Activated CD4-positive, alpha-beta T cell treated with anti-CD3 and anti-CD28 coated beads, Interleukin-2, amount 10 ng/mL, durations not matched to agents 24 days and 14 days (primary cell): ENCODE data around the gene EPHA10. TPM values are rescaled to one million over a fixed set of nuclear protein-coding genes. Genes with fewer than 3 reads are reported as not detected.

Source experiments
- DNase-seq: peaks from one replicate; pipeline ENCODE4 v3.0.0; 2022
- H3K27ac Mint-ChIP-seq: one replicate; pipeline ENCODE4 v1.8.0; 2022; ENCODE audit warnings: mild to moderate bottlenecking, mixed read lengths
- H3K27me3 Mint-ChIP-seq: one replicate; pipeline ENCODE4 v1.8.0; 2022; ENCODE audit warnings: mixed read lengths
- H3K36me3 Mint-ChIP-seq: one replicate; pipeline ENCODE4 v1.8.0; 2022; ENCODE audit warnings: low read depth, mild to moderate bottlenecking, mixed read lengths
- H3K4me1 Mint-ChIP-seq: one replicate; pipeline ENCODE4 v1.8.0; 2021; ENCODE audit warnings: mixed read lengths
- H3K4me3 Mint-ChIP-seq: one replicate; pipeline ENCODE4 v1.8.0; 2022; ENCODE audit warnings: mild to moderate bottlenecking, moderate library complexity, mixed read lengths
- H3K9me3 Mint-ChIP-seq: one replicate; pipeline ENCODE4 v1.8.0; 2021; ENCODE audit warnings: mixed read lengths
- intact Hi-C: fragments of 100-400 bp; cut with micrococcal nuclease; formaldehyde crosslinking; loops from one replicate; pipeline ENCODE4 v1.15.1; 2023
- total RNA-seq: library from RNA; stranded (reverse); gene quantifications from 2 replicates; pipeline ENCODE4 v1.2.3, GENCODE V29; 2022

EPHA10 gene
- total RNA-seq, 1 donor from 2014 or later = 0.21 TPM

DNA sequence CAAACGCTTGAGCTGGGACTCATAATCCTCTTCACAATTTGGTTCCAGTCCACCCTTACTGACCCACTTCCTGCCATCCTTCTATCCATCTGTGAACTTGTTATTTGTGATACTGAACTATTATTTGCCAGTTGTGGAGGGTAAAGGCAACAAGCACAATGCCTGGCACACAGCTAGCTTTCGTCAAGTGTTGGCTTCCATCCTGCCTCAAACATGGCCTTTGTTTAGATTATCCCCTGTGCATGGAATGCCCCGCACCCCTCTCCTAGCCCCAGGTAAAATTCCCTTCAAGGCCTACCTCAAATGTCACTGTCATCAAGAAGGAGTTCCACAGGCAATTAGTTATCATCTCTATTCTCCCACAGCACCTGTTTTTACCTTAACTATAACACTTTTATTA lies 84.0 kb downstream of the EPHA10 start:
- H3K27ac Mint-ChIP-seq = no peak overlapping the region
- peaks cover 10% of the 10 kb centered on the region for H3K27me3 Mint-ChIP-seq
- peaks cover 12% of the 10 kb centered on the region for H3K4me1 Mint-ChIP-seq
- H3K4me3 Mint-ChIP-seq = no peak overlapping the region
- DNase-seq = no peak
- peaks cover 28% of the 10 kb centered on the region for H3K36me3 Mint-ChIP-seq
- intact Hi-C loops = no loop called here
- no peaks in the 10 kb centered on the region for H3K9me3 Mint-ChIP-seq

DNA sequence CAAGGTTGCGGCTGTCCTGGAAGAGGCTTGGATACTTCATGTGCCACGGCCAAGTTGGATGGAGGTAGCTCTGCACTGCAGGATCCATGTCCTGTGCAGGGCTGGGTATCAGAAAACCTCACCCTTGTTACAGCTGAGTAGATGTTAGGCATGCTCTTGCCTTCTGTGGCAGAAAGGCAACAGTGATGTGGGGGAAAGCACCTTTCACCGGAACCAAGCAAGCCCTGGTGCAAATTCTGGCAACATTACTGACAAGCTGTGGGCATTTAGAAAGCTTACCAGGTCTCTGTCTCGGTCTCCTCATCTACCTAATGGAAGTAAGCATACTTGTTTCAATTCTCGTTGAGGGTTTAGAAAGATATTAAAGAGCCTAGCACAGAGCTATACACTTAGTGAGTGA lies 87.1 kb downstream of the EPHA10 start:
- Mint-ChIP-seq H3K36me3 (peaks cover 9% of the 10 kb centered on the region), H3K9me3 (no peaks in the 10 kb centered on the region), H3K27ac (no peak overlapping the region), H3K4me1 (peaks cover 23% of the 10 kb centered on the region), H3K27me3 (peaks cover 23% of the 10 kb centered on the region), H3K4me3 (no peak overlapping the region)
- intact Hi-C loops = no loop called here
- DNase-seq = no peak

DNA sequence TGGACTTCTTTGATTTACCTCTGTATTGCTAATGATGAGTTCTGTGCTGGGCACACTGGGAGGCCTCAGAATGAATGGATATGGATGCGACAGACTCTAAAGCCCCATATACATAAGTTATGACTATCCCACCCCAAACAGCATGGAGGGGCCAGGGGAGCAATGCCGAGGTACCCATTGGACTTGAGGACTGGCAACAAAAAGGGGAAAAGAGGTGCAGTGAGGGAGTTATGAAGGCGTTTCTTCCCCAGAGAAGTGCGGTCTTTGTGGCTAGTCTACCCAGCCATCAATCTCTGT lies 87.8 kb downstream of the EPHA10 start:
- no peak for DNase-seq
- H3K27ac Mint-ChIP-seq = no peak overlapping the region
- intact Hi-C loops = no loop called here
- no peak overlapping the region for H3K4me3 Mint-ChIP-seq
- no peaks in the 10 kb centered on the region for H3K9me3 Mint-ChIP-seq
- peaks cover 21% of the 10 kb centered on the region for H3K4me1 Mint-ChIP-seq
- peaks cover 3% of the 10 kb centered on the region for H3K36me3 Mint-ChIP-seq
- peaks cover 30% of the 10 kb centered on the region for H3K27me3 Mint-ChIP-seq

DNA sequence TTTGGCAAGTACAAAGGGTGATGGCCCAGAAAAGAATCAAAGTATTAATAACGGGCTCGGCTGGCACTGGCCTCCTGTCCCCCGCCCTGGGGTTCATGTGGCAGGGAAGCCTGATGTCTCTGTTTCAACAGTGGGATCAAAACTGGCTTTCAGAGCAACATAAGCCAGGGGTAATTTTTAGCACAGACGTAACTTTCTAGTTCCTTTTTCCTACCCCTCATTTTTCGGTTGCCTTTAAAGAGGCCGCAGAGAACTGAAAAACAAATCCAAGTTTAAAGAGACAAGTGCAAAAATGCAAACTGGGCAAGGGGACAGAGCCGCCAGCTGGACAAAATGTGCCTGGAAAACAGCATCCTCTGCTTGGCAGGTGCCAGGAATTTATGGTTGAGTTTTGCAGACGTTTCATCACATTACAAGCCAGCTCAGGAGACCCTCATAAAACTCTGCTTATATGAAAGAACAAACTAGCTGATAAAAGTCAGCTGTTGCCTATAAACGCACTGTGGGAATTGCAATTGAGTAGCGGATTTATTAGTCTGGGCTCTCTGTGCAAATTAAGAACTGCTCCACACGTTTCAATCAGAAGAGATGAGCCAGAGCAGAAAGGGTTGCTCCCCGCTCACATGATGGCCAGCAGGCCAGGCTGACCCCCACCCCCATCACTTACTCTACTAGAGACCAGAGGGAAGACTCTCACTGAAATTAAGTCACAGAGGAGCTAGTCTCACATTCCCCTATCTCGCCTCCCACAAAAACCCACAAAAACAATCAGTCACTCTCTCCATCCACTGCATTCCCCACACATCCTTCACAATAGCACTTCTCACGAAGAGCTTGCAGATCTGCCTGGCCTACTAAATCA lies 88.4 kb downstream of the EPHA10 start:
- H3K36me3 Mint-ChIP-seq = peaks cover 3% of the 10 kb centered on the region
- H3K27ac Mint-ChIP-seq = no peak overlapping the region
- no peaks in the 10 kb centered on the region for H3K9me3 Mint-ChIP-seq
- peaks cover 21% of the 10 kb centered on the region for H3K4me1 Mint-ChIP-seq
- intact Hi-C loops = no loop called here
- no peak for DNase-seq
- H3K4me3 Mint-ChIP-seq = no peak overlapping the region
- peaks cover 36% of the 10 kb centered on the region for H3K27me3 Mint-ChIP-seq

DNA sequence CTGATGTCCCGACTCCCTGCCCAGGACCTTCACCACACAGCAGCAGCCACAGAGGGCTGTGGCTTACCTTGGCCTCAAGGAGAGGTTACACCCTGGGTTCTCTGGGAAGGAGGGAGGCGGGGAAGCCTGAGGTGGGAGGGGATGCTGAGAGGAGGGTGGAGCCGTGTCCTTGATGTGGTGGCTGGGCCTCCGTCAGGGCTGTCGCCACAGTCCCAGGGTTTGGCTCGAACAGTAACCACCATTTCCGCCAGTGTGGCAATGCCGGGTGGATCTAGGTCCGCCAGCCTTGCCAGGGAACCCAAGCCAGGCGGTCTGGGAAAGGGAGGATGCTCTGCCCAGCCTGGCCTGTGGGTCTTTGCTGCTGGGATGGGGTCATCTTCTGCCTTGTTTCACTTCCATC lies 91.0 kb downstream of the EPHA10 start:
- H3K36me3 Mint-ChIP-seq = no peaks in the 10 kb centered on the region
- intact Hi-C loops = no loop called here
- peak overlapping the region; percentile 46 for H3K4me3 Mint-ChIP-seq
- peaks cover 40% of the 10 kb centered on the region for H3K27me3 Mint-ChIP-seq
- no peaks in the 10 kb centered on the region for H3K9me3 Mint-ChIP-seq
- H3K4me1 Mint-ChIP-seq = peaks cover 21% of the 10 kb centered on the region
- peak overlapping the region; percentile 29 for H3K27ac Mint-ChIP-seq
- peak; percentile 94 for DNase-seq

DNA sequence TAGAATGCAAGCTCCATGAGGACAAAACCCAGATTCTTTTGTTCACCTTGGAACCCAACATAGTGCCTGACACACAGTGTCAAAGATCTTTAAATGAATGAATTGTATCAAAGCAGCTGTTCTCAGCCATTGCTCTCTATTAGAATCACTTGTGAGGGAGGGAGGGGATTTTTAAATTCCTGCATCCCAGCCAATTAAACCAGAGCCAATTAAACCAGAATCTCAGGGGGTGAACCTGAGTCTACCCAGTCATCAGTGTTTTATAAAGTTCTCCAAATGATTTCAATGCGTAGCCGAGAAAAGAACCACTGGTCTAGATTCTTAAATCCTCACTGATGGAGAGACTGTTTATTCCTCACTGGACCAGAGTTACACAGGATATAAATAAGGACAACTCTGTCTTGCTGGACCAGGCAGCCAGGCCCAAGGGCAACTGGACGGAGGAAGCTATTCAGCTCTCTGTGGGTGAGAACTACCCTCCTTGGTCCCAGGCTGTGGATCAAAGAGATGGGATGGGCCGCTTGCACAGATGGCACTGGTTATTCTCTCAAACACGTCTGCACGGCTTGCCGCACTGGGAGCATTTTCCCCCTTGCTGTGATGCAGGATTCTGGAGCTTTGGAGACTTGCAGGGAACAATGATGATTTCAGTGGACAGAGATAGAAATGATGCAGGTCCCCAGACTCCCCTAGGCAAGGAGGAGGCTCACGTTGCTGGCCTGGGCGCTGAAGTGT lies 92.6 kb downstream of the EPHA10 start:
- Mint-ChIP-seq H3K4me1 (peaks cover 21% of the 10 kb centered on the region), H3K9me3 (no peaks in the 10 kb centered on the region), H3K27ac (no peak overlapping the region), H3K27me3 (peaks cover 43% of the 10 kb centered on the region), H3K4me3 (no peak overlapping the region), H3K36me3 (no peaks in the 10 kb centered on the region)
- no peak for DNase-seq
- intact Hi-C loops = no loop called here

DNA sequence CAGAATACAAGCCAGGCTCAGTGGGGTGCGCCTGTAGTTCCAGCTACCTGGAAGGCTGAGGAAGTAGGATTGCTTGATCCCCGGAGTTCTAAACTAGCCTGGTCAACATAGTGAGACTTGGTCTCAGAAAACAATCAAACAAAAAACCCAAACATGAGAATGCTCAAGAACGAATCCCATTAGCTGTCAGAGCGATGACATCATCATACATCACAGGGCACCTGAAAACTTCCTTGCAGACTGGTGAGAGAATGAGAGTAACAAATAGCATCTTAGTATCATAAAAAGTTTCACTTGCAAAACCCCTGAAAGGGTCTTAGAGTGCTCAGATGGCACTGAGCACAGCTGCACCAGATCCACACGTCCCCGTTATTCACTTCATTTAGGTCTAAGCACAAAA lies 93.7 kb downstream of the EPHA10 start:
- intact Hi-C loops = no loop called here
- Mint-ChIP-seq H3K9me3 (no peaks in the 10 kb centered on the region), H3K36me3 (no peaks in the 10 kb centered on the region), H3K27me3 (peaks cover 36% of the 10 kb centered on the region), H3K4me3 (no peak overlapping the region), H3K4me1 (peaks cover 15% of the 10 kb centered on the region), H3K27ac (no peak overlapping the region)
- no peak for DNase-seq

DNA sequence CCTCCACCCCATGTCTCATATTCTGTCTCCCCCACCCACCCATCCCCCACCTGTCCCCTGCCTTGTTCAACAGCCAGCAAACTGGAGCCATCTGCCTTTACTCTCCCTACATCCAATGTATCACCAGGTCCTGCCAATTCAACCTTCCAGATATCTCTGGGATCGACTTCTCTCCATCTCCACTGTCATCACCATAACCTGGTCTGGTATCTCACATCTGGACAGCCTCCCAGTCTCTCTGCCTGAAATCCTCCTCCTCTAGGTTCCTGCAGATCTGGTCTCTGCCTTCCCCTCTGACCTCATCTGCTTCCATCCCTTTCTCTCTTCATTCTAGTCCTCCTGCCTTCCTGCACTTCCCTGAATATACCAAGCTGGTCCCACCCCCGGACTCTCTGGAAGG lies 94.8 kb downstream of the EPHA10 start:
- Mint-ChIP-seq H3K36me3 (no peaks in the 10 kb centered on the region), H3K4me3 (no peak overlapping the region), H3K27me3 (peaks cover 28% of the 10 kb centered on the region), H3K9me3 (no peaks in the 10 kb centered on the region), H3K4me1 (peaks cover 14% of the 10 kb centered on the region), H3K27ac (no peak overlapping the region)
- intact Hi-C loops = no loop called here
- DNase-seq = no peak

GRCh38 chr1:37667023-37667671 lies 97.8 kb downstream of the EPHA10 start:
- DNase-seq = no peak
- Mint-ChIP-seq H3K4me1 (no peaks in the 10 kb centered on the region), H3K36me3 (no peaks in the 10 kb centered on the region), H3K4me3 (no peak overlapping the region), H3K27me3 (peaks cover 16% of the 10 kb centered on the region), H3K27ac (no peak overlapping the region), H3K9me3 (no peaks in the 10 kb centered on the region)
- intact Hi-C loops = no loop called here

DNA sequence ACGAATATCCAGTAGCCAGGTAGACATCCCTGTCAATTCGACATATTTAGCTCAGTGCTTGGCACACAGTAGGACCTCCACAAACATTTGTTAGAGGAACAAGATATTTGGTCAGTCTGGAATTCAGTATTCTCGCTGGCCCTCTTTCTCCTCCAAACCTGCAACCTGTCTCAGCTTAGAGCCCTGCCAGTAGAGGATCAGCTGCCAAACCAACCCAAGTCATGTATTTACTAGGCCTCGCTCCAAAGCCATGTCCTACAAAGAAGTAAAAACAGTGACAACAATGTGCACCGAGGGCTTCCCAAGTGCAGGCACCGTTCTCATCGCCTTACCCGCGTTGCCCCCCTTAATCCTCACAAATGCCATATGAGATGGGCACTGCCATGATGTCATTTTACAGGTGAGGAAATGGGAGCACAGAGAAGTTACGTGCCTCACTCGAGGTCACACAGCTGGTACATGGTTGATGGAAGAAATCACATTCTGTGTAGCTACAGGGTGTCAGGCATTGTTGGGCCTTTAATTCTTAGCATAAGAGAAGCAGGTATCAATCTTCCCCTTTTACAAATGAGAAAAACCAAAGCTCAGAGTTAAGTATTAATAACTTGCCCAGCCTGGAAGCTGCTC lies 98.6 kb downstream of the EPHA10 start:
- Mint-ChIP-seq H3K4me1 (no peaks in the 10 kb centered on the region), H3K36me3 (no peaks in the 10 kb centered on the region), H3K9me3 (no peaks in the 10 kb centered on the region), H3K27me3 (peaks cover 9% of the 10 kb centered on the region), H3K4me3 (no peak overlapping the region), H3K27ac (no peak overlapping the region)
- intact Hi-C loops = no loop called here
- DNase-seq = no peak

Other genes starting within 250 kb of the EPHA10 start
- 22.7 and 25.4 TPM in 2 replicates for gene SNIP1, start 210.8 kb downstream of the EPHA10 start, total RNA-seq
- not detected in 2 replicates for gene DNALI1, start 208.2 kb downstream of the EPHA10 start, total RNA-seq
- gene GNL2, start 169.2 kb downstream of the EPHA10 start, total RNA-seq = 109 and 110 TPM in 2 replicates
- gene RSPO1, start 130.2 kb downstream of the EPHA10 start, total RNA-seq = not detected in 2 replicates
- gene CDCA8, start 72.6 kb downstream of the EPHA10 start, total RNA-seq = 35.6 and 35.9 TPM in 2 replicates
- 2.7 and 3.1 TPM in 2 replicates for gene MANEAL, start 28.7 kb upstream of the EPHA10 start, total RNA-seq
- 26.4 and 26.7 TPM in 2 replicates for gene C1orf122, start 42.7 kb upstream of the EPHA10 start, total RNA-seq
- 69.9 and 76.1 TPM in 2 replicates for gene YRDC, start 43.1 kb upstream of the EPHA10 start, total RNA-seq
- 31.2 and 31.6 TPM in 2 replicates for gene MTF1, start 94.5 kb upstream of the EPHA10 start, total RNA-seq
- gene INPP5B, start 181.9 kb upstream of the EPHA10 start, total RNA-seq = 23.8 and 27.2 TPM in 2 replicates
- gene SF3A3, start 224.9 kb upstream of the EPHA10 start, total RNA-seq = 132 and 144 TPM in 2 replicates
- gene FHL3, start 240.4 kb upstream of the EPHA10 start, total RNA-seq = 40.8 and 41.9 TPM in 2 replicates
- 99.5 and 111 TPM in 2 replicates for gene UTP11, start 247.6 kb upstream of the EPHA10 start, total RNA-seq